Neuronal stem cell (in vitro differentiated cells): ENCODE results near the gene VPS13D.
"Not testable (repeated sequence)": the region's sequence is repeated elsewhere in the genome, so short reads cannot be mapped to it uniquely, and the experiment has no call there.

Experiments used
- DNase-seq: peaks from one replicate; pipeline ENCODE4 v3.0.0-alpha.2; 2013; ENCODE audit warnings: low spot score
- H2AFZ ChIP-seq: one replicate; pipeline ENCODE4 v1.6.1; 2013; ENCODE audit warnings: mild to moderate bottlenecking, low read length, inconsistent platforms
- H2AK5ac ChIP-seq: 2 replicates; pipeline ENCODE4 v1.6.1; 2013; ENCODE audit warnings: low read depth, mild to moderate bottlenecking, inconsistent platforms, low read length, moderate library complexity, mixed read lengths
- H2BK120ac ChIP-seq: 2 replicates; pipeline ENCODE4 v1.6.1; 2013; ENCODE audit warnings: low read depth, mild to moderate bottlenecking, inconsistent platforms, low read length, moderate library complexity, mixed read lengths
- H2BK12ac ChIP-seq: one replicate; pipeline ENCODE4 v1.6.1; 2013; ENCODE audit warnings: low read length, inconsistent platforms
- H2BK15ac ChIP-seq: 2 replicates; pipeline ENCODE4 v1.6.1; 2013; ENCODE audit warnings: mild to moderate bottlenecking, low read length, inconsistent platforms, mixed read lengths
- H2BK5ac ChIP-seq: one replicate; pipeline ENCODE4 v1.6.1; 2013; ENCODE audit warnings: inconsistent platforms, mild to moderate bottlenecking, low read length, moderate library complexity
- H3K14ac ChIP-seq: one replicate; pipeline ENCODE4 v1.6.1; 2013; ENCODE audit warnings: low read length, inconsistent platforms
- H3K18ac ChIP-seq: 2 replicates; pipeline ENCODE4 v1.6.1; 2013; ENCODE audit warnings: low read length, inconsistent platforms
- H3K23ac ChIP-seq: 2 replicates; pipeline ENCODE4 v1.6.1; 2013; ENCODE audit warnings: low read depth, mild to moderate bottlenecking, mixed read lengths, low read length, inconsistent platforms; ENCODE audit not compliant: poor library complexity
- H3K27ac ChIP-seq: replicated peaks from 3 replicates; pipeline ENCODE4 v1.5.1; 2013; ENCODE audit warnings: low read length, inconsistent platforms
- H3K27me3 ChIP-seq, 3 experiments: 2 replicates each; pipeline ENCODE4 v1.6.1; 2013; ENCODE audit warnings: low read length in 3 of 3, mild to moderate bottlenecking in 2 of 3, inconsistent platforms in 1 of 3, low read depth in 1 of 3, mixed read lengths in 1 of 3, moderate library complexity in 1 of 3; ENCODE audit not compliant: control insufficient read depth in 3 of 3, insufficient read depth in 3 of 3
- H3K36me3 ChIP-seq, 2 donors: replicated peaks in 1 of 2; 2 replicates each; pipeline ENCODE4 v1.6.1; 2013; ENCODE audit warnings: low read length in 2 of 2; ENCODE audit not compliant: control insufficient read depth in 2 of 2, insufficient read depth in 2 of 2
- H3K4ac ChIP-seq: 2 replicates; pipeline ENCODE4 v1.6.1; 2013; ENCODE audit warnings: inconsistent platforms, mild to moderate bottlenecking, low read length, moderate library complexity
- H3K4me1 ChIP-seq, 2 donors: 1 replicate in 1 of 2; 2 replicates in 1 of 2; pipeline ENCODE4 v1.6.1; 2013; ENCODE audit warnings: low read length in 2 of 2, low read depth in 1 of 2; ENCODE audit not compliant: control insufficient read depth in 2 of 2, insufficient read depth in 1 of 2
- H3K4me2 ChIP-seq: one replicate; pipeline ENCODE4 v1.6.1; 2013; ENCODE audit warnings: mild to moderate bottlenecking, low read length, inconsistent platforms; ENCODE audit not compliant: insufficient read depth, poor library complexity, severe bottlenecking
- H3K4me3 ChIP-seq, 2 donors: 2 replicates each; pipeline ENCODE4 v1.5.1; 2013; ENCODE audit warnings: low read length in 2 of 2, mild to moderate bottlenecking in 2 of 2, inconsistent platforms in 1 of 2, moderate library complexity in 1 of 2
- H3K79me1 ChIP-seq: one replicate; pipeline ENCODE4 v1.6.1; 2013; ENCODE audit warnings: low read depth, mild to moderate bottlenecking, inconsistent platforms, low read length, moderate library complexity
- H3K9ac ChIP-seq: one replicate; pipeline ENCODE4 v1.6.1; 2013; ENCODE audit warnings: mild to moderate bottlenecking, low read depth, low read length, inconsistent platforms; ENCODE audit not compliant: poor library complexity
- H3K9me3 ChIP-seq, 2 donors: replicated peaks in 1 of 2; 2 replicates each; pipeline versions ENCODE3 to v1.6.1; 2013; ENCODE audit warnings: low read length in 2 of 2, mild to moderate bottlenecking in 2 of 2, inconsistent platforms in 1 of 2, low read depth in 1 of 2, mixed read lengths in 1 of 2, moderate library complexity in 1 of 2; ENCODE audit not compliant: control insufficient read depth in 2 of 2, insufficient read depth in 1 of 2
- H4K8ac ChIP-seq: one replicate; pipeline ENCODE4 v1.6.1; 2013; ENCODE audit warnings: low read depth, mild to moderate bottlenecking, inconsistent platforms, low read length, moderate library complexity
- H4K91ac ChIP-seq: one replicate; pipeline ENCODE4 v1.6.1; 2013; ENCODE audit warnings: low read length, low read depth, mild to moderate bottlenecking, inconsistent platforms; ENCODE audit not compliant: poor library complexity
- WGBS, 2 donors: extraction: QIAGEN DNeasy Blood & Tissue Kit; methylation state at CpG; one replicate each; pipeline ENCODE4 v1.1.7; 2013; ENCODE audit warnings: missing lambda C conversion rate in 2 of 2, mixed read lengths in 1 of 2; ENCODE audit not compliant: insufficient read length in 2 of 2, insufficient replicate concordance in 1 of 2; ENCODE audit errors: extremely low coverage in 2 of 2; 5-methylcytosine and 5-hydroxymethylcytosine counted together

The VPS13D gene

DNA sequence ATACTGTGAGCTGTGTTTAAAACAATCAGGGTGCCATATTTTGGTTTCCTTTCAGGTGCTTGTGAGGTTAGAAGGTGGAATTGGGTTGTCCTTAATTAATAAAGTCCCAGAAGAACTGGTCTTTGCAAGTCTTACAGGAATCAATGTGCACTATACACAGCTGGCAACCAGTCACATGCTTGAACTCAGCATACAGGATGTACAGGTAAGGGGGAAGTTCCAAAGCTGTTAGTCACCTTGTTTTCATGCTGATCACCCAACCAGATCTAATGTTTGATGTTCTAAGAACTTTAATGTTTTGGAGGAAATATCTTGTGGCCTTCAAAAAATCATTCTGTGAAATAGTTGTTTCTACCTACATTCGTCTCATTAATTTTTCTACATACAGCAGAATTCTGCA lies 156.3 kb downstream of the VPS13D start:
- Histone ChIP-seq H2AFZ (no peak overlapping the region), H4K8ac (no peak overlapping the region), H2BK120ac (no peak overlapping the region), H3K14ac (no peak overlapping the region), H3K27ac (no peak overlapping the region), H3K23ac (no peak overlapping the region), H2BK5ac (no peak overlapping the region), H3K79me1 (no peaks in the 10 kb centered on the region), H3K36me3 (peaks cover 14 to 82% of the 10 kb centered on the region in 2 donors), H3K4ac (no peak overlapping the region), H2BK12ac (no peak overlapping the region), H3K4me3 (no peak overlapping the region), H3K9ac (no peak overlapping the region), H2AK5ac (no peak overlapping the region), H3K18ac (no peak overlapping the region), H3K4me2 (no peak overlapping the region), H3K4me1 (peaks cover 0 to 2% of the 10 kb centered on the region in 2 donors), H3K9me3 (peaks cover 4 to 20% of the 10 kb centered on the region in 2 donors), H3K27me3 (peaks cover 0 to 2% (median 0%) of the 10 kb centered on the region in 3 experiments), H2BK15ac (no peak overlapping the region), H4K91ac (no peak overlapping the region)
- no CpG with 5 or more reads among the region's 1 CpG for WGBS, 2 donors
- DNase-seq, result no peak

GRCh38 chr1:12387641-12388040 lies 157.8 kb downstream of the VPS13D start:
- H2BK120ac ChIP-seq, result no peak overlapping the region
- no peak overlapping the region for H2BK12ac ChIP-seq
- H2BK5ac ChIP-seq, result no peak overlapping the region
- H3K79me1 ChIP-seq, result no peaks in the 10 kb centered on the region
- peaks cover 4 to 20% of the 10 kb centered on the region in 2 donors for H3K9me3 ChIP-seq
- no peak overlapping the region for H4K8ac ChIP-seq
- no peak for DNase-seq
- H3K4me1 ChIP-seq, result no peaks in the 10 kb centered on the region
- H3K23ac ChIP-seq, result no peak overlapping the region
- H4K91ac ChIP-seq, result no peak overlapping the region
- H3K27ac ChIP-seq, result no peak overlapping the region
- H3K4ac ChIP-seq, result no peak overlapping the region
- H2AFZ ChIP-seq, result no peak overlapping the region
- H3K27me3 ChIP-seq, result peaks cover 0 to 2% (median 0%) of the 10 kb centered on the region in 3 experiments
- H3K9ac ChIP-seq, result no peak overlapping the region
- H3K4me2 ChIP-seq, result no peak overlapping the region
- H3K36me3 ChIP-seq, result peaks cover 14 to 78% of the 10 kb centered on the region in 2 donors
- no peak overlapping the region for H3K4me3 ChIP-seq
- no peak overlapping the region for H2AK5ac ChIP-seq
- no peak overlapping the region for H2BK15ac ChIP-seq
- H3K14ac ChIP-seq, result no peak overlapping the region
- no peak overlapping the region for H3K18ac ChIP-seq

- not testable (repeated sequence) for H3K79me1 ChIP-seq, H3K27ac ChIP-seq, H2AK5ac ChIP-seq, H2BK15ac ChIP-seq, H2BK12ac ChIP-seq, H3K18ac ChIP-seq, H2BK5ac ChIP-seq, H3K4ac ChIP-seq, H3K27me3 ChIP-seq, H2AFZ ChIP-seq, H3K23ac ChIP-seq, DNase-seq, H4K91ac ChIP-seq, H3K4me2 ChIP-seq, H3K4me1 ChIP-seq, H2BK120ac ChIP-seq, H3K14ac ChIP-seq, H3K4me3 ChIP-seq, H3K9ac ChIP-seq
- Histone ChIP-seq H4K8ac (peak overlapping the region; percentile 48), H3K9me3 (peaks cover 4 to 23% of the 10 kb centered on the region in 2 donors), H3K36me3 (peaks cover 9 to 52% of the 10 kb centered on the region in 2 donors)
- no CpG with 5 or more reads among the region's 4 CpGs for WGBS, 2 donors
These were observed 160.5 kb downstream of the VPS13D start for GRCh38 chr1:12390296-12390695.

DNA sequence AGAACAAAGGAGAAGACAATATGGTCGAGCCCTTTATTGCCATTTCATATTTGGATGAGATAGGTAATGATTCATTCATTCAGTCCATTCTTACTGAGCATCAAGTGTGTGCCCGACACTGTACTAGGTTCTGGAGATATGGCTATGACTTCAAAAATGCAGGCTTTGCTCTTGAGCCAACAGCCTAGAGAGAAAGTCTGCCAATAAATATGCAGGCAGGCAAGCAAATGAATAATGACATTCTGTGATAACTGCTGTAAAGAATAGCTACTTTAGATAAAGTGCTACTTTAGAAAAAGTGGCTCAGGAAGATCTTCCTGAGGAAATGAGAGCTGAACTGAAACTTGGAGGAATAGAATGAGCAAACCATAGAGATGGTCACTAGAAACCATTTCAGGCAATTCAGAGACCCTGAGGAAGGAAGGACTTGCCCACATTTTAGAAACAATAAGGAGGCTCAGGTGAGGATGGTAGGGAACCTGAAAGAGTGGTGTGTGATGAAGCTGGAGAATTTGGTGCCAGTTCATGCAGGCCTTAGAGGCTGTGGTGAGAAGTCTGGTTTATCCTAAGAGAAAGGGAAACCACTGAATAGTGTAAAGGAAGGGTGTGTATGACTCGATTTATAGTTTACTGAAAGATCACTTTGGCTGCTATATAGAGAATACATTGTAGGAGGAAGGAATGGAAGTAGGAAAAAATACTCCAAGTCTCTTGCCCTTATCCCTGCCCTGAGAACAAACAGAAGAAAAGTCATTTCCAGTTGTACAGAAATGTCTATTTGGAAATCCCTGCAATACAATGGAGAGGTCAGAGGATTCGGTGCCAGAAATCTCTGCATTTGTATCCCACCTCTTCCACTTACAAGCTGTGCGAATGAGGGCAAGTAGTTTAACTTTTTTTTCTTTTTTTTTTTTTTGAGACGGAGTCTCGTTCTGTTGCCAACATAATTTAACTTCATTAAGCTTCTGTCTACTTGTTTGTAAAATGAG lies 167.9 kb downstream of the VPS13D start:
- no peak overlapping the region for H2AK5ac ChIP-seq
- no peak overlapping the region for H2BK5ac ChIP-seq
- no peak overlapping the region for H3K27ac ChIP-seq
- WGBS, 2 donors, result no CpG with 5 or more reads among the region's 7 CpGs
- H3K14ac ChIP-seq, result no peak overlapping the region
- no peak for DNase-seq
- no peak overlapping the region for H4K91ac ChIP-seq
- H3K4me2 ChIP-seq, result no peak overlapping the region
- no peak overlapping the region for H3K4me3 ChIP-seq
- no peak overlapping the region for H2BK12ac ChIP-seq
- H3K79me1 ChIP-seq, result no peaks in the 10 kb centered on the region
- H3K36me3 ChIP-seq, result peaks cover 0 to 13% of the 10 kb centered on the region in 2 donors
- no peak overlapping the region for H3K18ac ChIP-seq
- no peak overlapping the region for H2BK15ac ChIP-seq
- H3K23ac ChIP-seq, result no peak overlapping the region
- no peak overlapping the region for H2BK120ac ChIP-seq
- H3K9ac ChIP-seq, result no peak overlapping the region
- no peak overlapping the region for H4K8ac ChIP-seq
- H3K9me3 ChIP-seq, result peaks cover 0 to 3% of the 10 kb centered on the region in 2 donors
- H3K27me3 ChIP-seq, result no peaks in the 10 kb centered on the region
- H3K4me1 ChIP-seq, result peaks cover 3 to 14% of the 10 kb centered on the region in 2 donors
- no peak overlapping the region for H2AFZ ChIP-seq
- no peak overlapping the region for H3K4ac ChIP-seq
